GM12878 (cell line): ENCODE measurements around the gene HACE1. TPM values are rescaled to one million over a fixed set of nuclear protein-coding genes. Genes with fewer than 3 reads are reported as not detected.
A peak's percentile ranks its signal among the peaks of the same experiment; 100 is the strongest.

Source experiments
- ATAC-seq: fragments of 200-7000 bp; cut with Tn5 transposase; 3 replicates; pipeline ENCODE4 v1.9.1; 2020; ENCODE audit warnings: mild to moderate bottlenecking, moderate library complexity
- BruUV-seq: library from RNA; stranded (reverse); fragments of 400-500 nt; replicated peaks from 2 replicates; lab custom pipeline; 2021; lab: Mats Ljungman, UMichigan
- CTCF ChIA-PET: fragments of 300-600 bp; sonication (Branson Sonifier 250); formaldehyde crosslinking; extraction: SDS; loops from one replicate; lab custom pipeline; 2021; ENCODE audit warnings: inconsistent platforms; lab: Yijun Ruan, JAX
- POLR2A ChIA-PET: fragments of 350-600 bp; formaldehyde crosslinking; extraction: SDS; loops from one replicate; lab custom pipeline; 2021; ENCODE audit warnings: inconsistent platforms; lab: Charles Lee
- RAD21 ChIA-PET: fragments of 300-600 bp; sonication (Branson Sonifier 250); formaldehyde crosslinking; loops from one replicate; lab custom pipeline; 2023; ENCODE audit warnings: antibody characterized with exemption; ENCODE audit not compliant: unreplicated experiment; lab: Charles Lee
- SMC1A ChIA-PET: fragments of 300-600 bp; sonication (Branson Sonifier 250); formaldehyde crosslinking; loops from one replicate; lab custom pipeline; 2023; ENCODE audit not compliant: unreplicated experiment, uncharacterized antibody; lab: Charles Lee
- DNase-seq: peaks from one replicate; pipeline ENCODE4 v3.0.0-alpha.2; 2011; ENCODE audit warnings: low read depth, low spot score
- FAIRE-seq: peaks from 3 replicates; lab custom pipeline; 2011; peaks lifted over from hg19 to GRCh38; lab: Jason Lieb, UNC
- H2AFZ ChIP-seq: 2 replicates; pipeline ENCODE4 v1.6.0; 2011; ENCODE audit warnings: low read depth, low read length, control low read depth; ENCODE audit not compliant: control insufficient read depth
- H3K27ac ChIP-seq: 2 replicates; pipeline ENCODE4 v1.5.1; 2011; ENCODE audit warnings: control low read depth; ENCODE audit not compliant: control insufficient read depth, insufficient read depth
- H3K27me3 ChIP-seq, 2 experiments: replicated peaks in 1 of 2; 2 replicates each; pipeline versions ENCODE4 v1.6.0 to v1.6.1; 2011; ENCODE audit warnings: low read length in 1 of 2; ENCODE audit not compliant: control insufficient read depth in 2 of 2, insufficient read depth in 2 of 2
- H3K36me3 ChIP-seq, 2 experiments: 2 replicates each; pipeline ENCODE4 v1.5.1; 2011; ENCODE audit warnings: low read length in 1 of 2; ENCODE audit not compliant: control insufficient read depth in 2 of 2, insufficient read depth in 2 of 2
- H3K4me1 ChIP-seq: 2 replicates; pipeline ENCODE4 v1.6.1; 2011; ENCODE audit warnings: mild to moderate bottlenecking, low read length, moderate library complexity, mixed read lengths; ENCODE audit not compliant: control insufficient read depth, insufficient read depth
- H3K4me2 ChIP-seq: 2 replicates; pipeline ENCODE4 v1.6.0; 2011; ENCODE audit warnings: control low read depth; ENCODE audit not compliant: control insufficient read depth, insufficient read depth
- H3K4me3 ChIP-seq: fragments of 200-600 bp; sonication (generic); 2 replicates; pipeline ENCODE4 v1.5.1; 2016
- H3K79me2 ChIP-seq: 2 replicates; pipeline ENCODE4 v1.6.0; 2011; ENCODE audit warnings: low read length; ENCODE audit not compliant: control insufficient read depth, insufficient read depth
- H3K9ac ChIP-seq: 2 replicates; pipeline ENCODE4 v1.8.0; 2011; ENCODE audit warnings: low read length, control low read depth, mixed read lengths; ENCODE audit not compliant: control insufficient read depth, insufficient read depth
- H3K9me3 ChIP-seq: replicated peaks from 3 replicates; pipeline ENCODE4 v1.5.1; 2011; ENCODE audit warnings: mild to moderate bottlenecking, low read length; ENCODE audit not compliant: control insufficient read depth, insufficient read depth
- H4K20me1 ChIP-seq: 2 replicates; pipeline ENCODE4 v1.6.0; 2011; ENCODE audit not compliant: control insufficient read depth, insufficient read depth
- CBFB ChIP-seq: IDR thresholded peaks from 2 replicates; pipeline ENCODE4 v1.6.1; 2016; ENCODE audit warnings: antibody characterized with exemption, low read depth
- CBX5 ChIP-seq: sonication (generic); IDR thresholded peaks from 2 replicates; pipeline ENCODE4 v1.6.1; 2016; ENCODE audit warnings: low read depth, moderate library complexity, mild to moderate bottlenecking, inconsistent platforms
- E4F1 ChIP-seq: fragments of 450-650 bp; IDR thresholded peaks from 2 replicates; pipeline ENCODE4 v1.6.1; 2018; ENCODE audit warnings: borderline replicate concordance, mild to moderate bottlenecking; ENCODE audit not compliant: partially characterized antibody
- GABPA ChIP-seq: IDR thresholded peaks from 2 replicates; pipeline ENCODE4 v1.6.1; 2014; ENCODE audit warnings: antibody characterized with exemption, low read depth, mild to moderate bottlenecking, inconsistent platforms
- SIN3A ChIP-seq: IDR thresholded peaks from 2 replicates; pipeline ENCODE4 v1.6.1; 2012; ENCODE audit warnings: low read depth, low read length, improper control_type of control experiment
- SMC3 ChIP-seq: IDR thresholded peaks from 2 replicates; pipeline ENCODE4 v1.6.1; 2011; ENCODE audit warnings: low read length, improper control_type of control experiment, borderline replicate concordance
- TCF3 ChIP-seq: IDR thresholded peaks from 2 replicates; pipeline ENCODE4 v1.6.1; 2012; ENCODE audit warnings: low read depth, mild to moderate bottlenecking, low read length, borderline replicate concordance; ENCODE audit not compliant: insufficient read depth
- ZNF217 ChIP-seq: fragments of 450-650 bp; IDR thresholded peaks from 2 replicates; pipeline ENCODE4 v1.6.1; 2017; ENCODE audit warnings: antibody characterized with exemption, mild to moderate bottlenecking
- WGBS: methylation state at CpG from one replicate; pipeline ENCODE4 v1.1.6; 2016; ENCODE audit warnings: low lambda C conversion rate; ENCODE audit not compliant: insufficient replicate concordance, insufficient coverage; ENCODE audit errors: missing lambda C conversion rate; 5-methylcytosine and 5-hydroxymethylcytosine counted together
- in situ Hi-C: fragments of 300-500 bp; cut with MboI; formaldehyde crosslinking; loops from 9 replicates; pipeline ENCODE4 v1.14.3; 2018; ENCODE audit warnings: mixed read lengths
- intact Hi-C: fragments of 100-400 bp; cut with micrococcal nuclease; formaldehyde crosslinking; loops from one replicate; pipeline ENCODE4 v1.14.2; 2022; ENCODE audit not compliant: unreplicated experiment
- polyA plus RNA-seq, 11 experiments: library from polyadenylated mRNA; depleted of rRNA in 4 of 11; unstranded in 6 of 11; stranded (reverse) in 5 of 11; fragments of >200 nt; fragmentation: Nextera tagmentation in 4 of 11; fragmentation: Illumina TruSeq in 1 of 11; extraction: Ambion mirVana in 4 of 11; extraction: Trizol in 1 of 11; gene quantifications; 1 replicate in 1 of 11; 2 replicates in 10 of 11; pipeline versions ENCODE4 v1.2.1 to v1.2.3, GENCODE V29; 2011 to 2016; ENCODE audit warnings: inconsistent platforms in 2 of 11, missing spikeins in 2 of 11, low read depth in 1 of 11
- total RNA-seq, 4 experiments: library from RNA; depleted of rRNA in 3 of 4; stranded (reverse); fragments of >200 nt in 3 of 4; fragmentation: Illumina TruSeq in 1 of 4; extraction: Trizol in 1 of 4; gene quantifications; 2 replicates each; pipeline versions ENCODE4 v1.2.1 to v1.2.3, GENCODE V29; 2013 to 2021

HACE1 gene
- total and polyA plus RNA-seq, 10 of the 15 experiments (the other 5 are each of a cell fraction or from before 2014, with no cell fraction given): 1.6 to 16.9 (median 5.6) TPM

GRCh38 chr6:104754788-104755409, 104.8 kb downstream of the HACE1 start:
- BruUV-seq: no TSS peak
- Histone ChIP-seq H2AFZ (no peak overlapping the region), H3K27ac (no peak overlapping the region), H3K4me1 (no peaks in the 10 kb centered on the region), H4K20me1 (no peaks in the 10 kb centered on the region), H3K36me3 (no peaks in the 10 kb centered on the region; a peak in 1 of 4 replicates), H3K4me2 (no peak overlapping the region), H3K9ac (no peak overlapping the region), H3K4me3 (no peak overlapping the region), H3K9me3 (no peaks in the 10 kb centered on the region; the same call in 1 of the 3 replicates), H3K79me2 (no peaks in the 10 kb centered on the region), H3K27me3 (no peaks in the 10 kb centered on the region)
- POLR2A ChIA-PET: no interaction called here
- in situ Hi-C loops (no loop called here), intact Hi-C loops (no loop called here)
- ATAC-seq (no peak), FAIRE-seq (no peak), DNase-seq (no peak)
- CTCF ChIA-PET: interaction anchor here (0.7 to 1.5 kb wide), 2 partner anchors 322 to 577 kb away, joined by 3 to 4 read pairs; no protein-coding TSS in a partner anchor
- RAD21 ChIA-PET: no interaction called here
- TF ChIP-seq TCF3: no peak
- TF ChIP-seq CBX5: peak; percentile 39; the same call in 1 of the 2 replicates
- TF ChIP-seq SMC3: no peak
- SMC1A ChIA-PET: interaction anchor here (0.7 kb wide), 1 partner anchor 13 kb away, joined by 4 read pairs; no protein-coding TSS in a partner anchor
- 79% methylated on average over 1 of the region's 1 CpG for WGBS

- 80% methylated on average over 2 of the region's 2 CpGs for WGBS
- Histone ChIP-seq H3K36me3 (no peaks in the 10 kb centered on the region; a peak in 1 of 4 replicates), H4K20me1 (no peaks in the 10 kb centered on the region), H3K27me3 (no peaks in the 10 kb centered on the region), H3K4me2 (no peak overlapping the region), H3K4me3 (no peak overlapping the region), H3K9ac (no peak overlapping the region), H3K27ac (no peak overlapping the region), H3K9me3 (no peaks in the 10 kb centered on the region; the same call in 1 of the 3 replicates), H2AFZ (no peak overlapping the region), H3K4me1 (no peaks in the 10 kb centered on the region), H3K79me2 (no peaks in the 10 kb centered on the region)
- ChIA-PET POLR2A (no interaction called here), RAD21 (no interaction called here), CTCF (interaction anchor here (2.1 kb wide), 1 partner anchor 69 kb away, joined by 7 read pairs; no protein-coding TSS in a partner anchor), SMC1A (interaction anchor here (0.7 kb wide), 1 partner anchor 14 kb away, joined by 3 read pairs; no protein-coding TSS in a partner anchor)
- in situ Hi-C loops (no loop called here), intact Hi-C loops (no loop called here)
- TF ChIP-seq SIN3A: no peak
- TF ChIP-seq E4F1: no peak
- TF ChIP-seq CBFB: no peak
- no peak for TF ChIP-seq ZNF217
- no peak for TF ChIP-seq GABPA
- ATAC-seq (no peak), DNase-seq (no peak), FAIRE-seq (no peak)
- no TSS peak for BruUV-seq
Observed at GRCh38 chr6:104753251-104753650, 106.5 kb downstream of the HACE1 start.
